Liver (tissue), 3 donors: ENCODE results near the gene POU2F3.

Source experiments
- CTCF ChIP-seq: fragments of 150-350 bp; IDR thresholded peaks from 2 replicates; pipeline ENCODE4 v1.5.1; 2017; ENCODE audit warnings: improper control_type of control experiment, low read depth, low read length; ENCODE audit not compliant: missing input control
- FOXA1 ChIP-seq: IDR thresholded peaks from 2 replicates; pipeline ENCODE4 v1.6.1; 2016; ENCODE audit warnings: antibody characterized with exemption
- RAD21 ChIP-seq, 2 donors: IDR thresholded peaks; 2 replicates each; pipeline ENCODE4 v1.6.1; 2016; ENCODE audit warnings: antibody characterized with exemption in 2 of 2, mild to moderate bottlenecking in 2 of 2
- YY1 ChIP-seq: IDR thresholded peaks from 2 replicates; pipeline ENCODE4 v1.6.1; 2016; ENCODE audit warnings: antibody characterized with exemption, mild to moderate bottlenecking
- donor health status: healthy.
- donor health status: healthy.

GRCh38 chr11:120205596-120206161, 34.3 kb upstream of the POU2F3 start:
- no peak for TF ChIP-seq CTCF
- TF ChIP-seq RAD21 (IDR thresholded peaks at IDR 0.05) = no peak
- TF ChIP-seq FOXA1 = no peak
- TF ChIP-seq YY1 = no peak
